GM23248 (cell line): Measurements from ENCODE around the gene CIPC. TPM values are rescaled to one million over a fixed set of nuclear protein-coding genes. Genes with fewer than 3 reads are reported as not detected.
A peak's percentile ranks its signal among the peaks of the same experiment; 100 is the strongest.

Experiments used
- DNase-seq: peaks from one replicate; pipeline ENCODE4 v3.0.0-alpha.2; 2015
- H2AFZ ChIP-seq: fragments of 200-600 bp; sonication (generic); 2 replicates; pipeline ENCODE4 v1.6.1; 2016; ENCODE audit warnings: antibody characterized with exemption
- H3F3A ChIP-seq: fragments of 200-600 bp; sonication (generic); 2 replicates; pipeline ENCODE4 v1.6.1; 2016; ENCODE audit warnings: mild to moderate bottlenecking, antibody characterized with exemption, mixed run types; ENCODE audit not compliant: insufficient read depth
- H3K27ac ChIP-seq: fragments of 200-600 bp; sonication (generic); 2 replicates; pipeline ENCODE4 v1.5.1; 2016; ENCODE audit warnings: mild to moderate bottlenecking
- H3K27me3 ChIP-seq: fragments of 200-600 bp; sonication (generic); replicated peaks from 2 replicates; pipeline ENCODE4 v1.6.1; 2016; ENCODE audit warnings: mild to moderate bottlenecking; ENCODE audit not compliant: insufficient read depth
- H3K36me3 ChIP-seq: fragments of 200-600 bp; sonication (generic); 2 replicates; pipeline ENCODE4 v1.6.1; 2016; ENCODE audit warnings: low read depth, mild to moderate bottlenecking
- H3K4me1 ChIP-seq: fragments of 200-600 bp; sonication (generic); 2 replicates; pipeline ENCODE4 v1.6.1; 2016; ENCODE audit warnings: mild to moderate bottlenecking; ENCODE audit not compliant: insufficient read depth
- H3K4me2 ChIP-seq: fragments of 200-600 bp; sonication (generic); one replicate; pipeline ENCODE4 v1.6.1; 2016; ENCODE audit warnings: mild to moderate bottlenecking; ENCODE audit not compliant: unreplicated experiment
- H3K4me3 ChIP-seq: fragments of 200-600 bp; sonication (generic); 2 replicates; pipeline ENCODE4 v1.5.1; 2016; ENCODE audit warnings: mild to moderate bottlenecking
- H3K79me2 ChIP-seq: fragments of 200-600 bp; sonication (generic); 2 replicates; pipeline ENCODE4 v1.6.1; 2016; ENCODE audit warnings: mild to moderate bottlenecking; ENCODE audit not compliant: insufficient read depth
- H3K9ac ChIP-seq: fragments of 200-600 bp; sonication (generic); 2 replicates; pipeline ENCODE4 v1.6.1; 2016; ENCODE audit warnings: mild to moderate bottlenecking
- H3K9me2 ChIP-seq: fragments of 200-600 bp; sonication (generic); 2 replicates; pipeline ENCODE4 v1.6.1; 2016; ENCODE audit warnings: mixed run types, mild to moderate bottlenecking, moderate library complexity; ENCODE audit not compliant: insufficient read depth
- H3K9me3 ChIP-seq: fragments of 200-600 bp; sonication (generic); one replicate; pipeline ENCODE4 v1.6.1; 2017; ENCODE audit warnings: low read depth
- H4K20me1 ChIP-seq: fragments of 200-600 bp; sonication (generic); 2 replicates; pipeline ENCODE4 v1.6.0; 2016; ENCODE audit not compliant: insufficient read depth
- EZH2 ChIP-seq: fragments of 200-600 bp; sonication (generic); IDR thresholded peaks from 2 replicates; pipeline ENCODE4 v1.6.1; 2018; ENCODE audit warnings: antibody characterized with exemption, mild to moderate bottlenecking; ENCODE audit not compliant: insufficient read depth, poor library complexity, severe bottlenecking
- EZH2phosphoT487 ChIP-seq: fragments of 200-600 bp; sonication (generic); IDR thresholded peaks from 2 replicates; pipeline ENCODE4 v1.6.1; 2018; ENCODE audit warnings: antibody characterized with exemption, moderate library complexity, mild to moderate bottlenecking, low read depth; ENCODE audit not compliant: insufficient read depth
- WGBS, 2 experiments: methylation state at CpG; one replicate each; pipeline ENCODE4 v1.1.6; 2015 to 2017; ENCODE audit warnings: low lambda C conversion rate in 2 of 2, low coverage in 1 of 2; ENCODE audit errors: missing lambda C conversion rate in 2 of 2; 5-methylcytosine and 5-hydroxymethylcytosine counted together
- in situ Hi-C: fragments of 300-500 bp; cut with MboI; formaldehyde crosslinking; loops from 2 replicates; pipeline ENCODE4 v1.15.0; 2020
- polyA plus RNA-seq: library from polyadenylated mRNA; unstranded; fragments of >200 nt; fragmentation: Nextera tagmentation; extraction: Ambion mirVana; gene quantifications from 2 replicates; pipeline ENCODE4 v1.2.1, GENCODE V29; 2016
- total RNA-seq: library from RNA; depleted of rRNA; stranded (reverse); fragments of >200 nt; shearing (Covaris generic); gene quantifications from 2 replicates; pipeline ENCODE4 v1.2.3, GENCODE V29; 2014

Gene CIPC
- total and polyA plus RNA-seq, 2 experiments from 2014 or later, result 5.5 to 10.8 TPM

- no peaks in the 10 kb centered on the region for H3F3A ChIP-seq
- H3K9ac ChIP-seq, result no peak within 1 kb of the TSS
- in situ Hi-C loops, result no loop called here
- H3K79me2 ChIP-seq, result no peaks in the 10 kb centered on the region
- peak within 1 kb of the TSS; percentile 50 for H3K4me3 ChIP-seq
- H4K20me1 ChIP-seq, result no peaks in the 10 kb centered on the region
- no peaks in the 10 kb centered on the region for H3K9me2 ChIP-seq
- peak within 1 kb of the TSS; percentile 48 for H3K4me2 ChIP-seq
- H3K9me3 ChIP-seq, result no peaks in the 10 kb centered on the region
- H3K4me1 ChIP-seq, result no peaks in the 10 kb centered on the region
- DNase-seq, result peak; percentile 56
- no peaks in the 10 kb centered on the region for H3K36me3 ChIP-seq
- 2% methylated on average over 63 to 66 of the region's 77 CpGs for WGBS, 2 experiments
- peak within 1 kb of the TSS; percentile 12; the same call in 1 of the 2 replicates for H2AFZ ChIP-seq
- TF ChIP-seq EZH2phosphoT487 (no peak), EZH2 (no peak)
- H3K27ac ChIP-seq, result no peak within 1 kb of the TSS
- H3K27me3 ChIP-seq, result peaks cover 91% of the 10 kb centered on the region
Measured at GRCh38 chr14:77141214-77142004, 43.4 kb downstream of the CIPC start, which contains the start of gene ZDHHC22. ZDHHC22 (minus strand) TSS chr14:77141791; CDS start chr14:77139738, 2,053 bp downstream.

- TF ChIP-seq EZH2phosphoT487 (no peak), EZH2 (no peak)
- Histone ChIP-seq H3K9ac (no peak overlapping the region), H3K9me3 (no peaks in the 10 kb centered on the region), H3K9me2 (no peaks in the 10 kb centered on the region), H3K27me3 (peaks cover 92% of the 10 kb centered on the region), H3K36me3 (no peaks in the 10 kb centered on the region), H4K20me1 (no peaks in the 10 kb centered on the region), H3K79me2 (no peaks in the 10 kb centered on the region), H3K4me2 (no peak overlapping the region), H2AFZ (no peak overlapping the region), H3K4me1 (no peaks in the 10 kb centered on the region), H3F3A (no peaks in the 10 kb centered on the region), H3K27ac (no peak overlapping the region), H3K4me3 (no peak overlapping the region)
- in situ Hi-C loops, result no loop called here
- WGBS, 2 experiments, result 13 to 17% methylated on average over 9 of the region's 9 CpGs
- DNase-seq, result no peak
Measured at GRCh38 chr14:77142005-77142800, 44.1 kb downstream of the CIPC start.

- Histone ChIP-seq H3K4me1 (no peaks in the 10 kb centered on the region), H3K4me2 (no peak overlapping the region), H3K79me2 (no peaks in the 10 kb centered on the region), H3K27ac (no peak overlapping the region), H3K4me3 (no peak overlapping the region), H3K9me2 (no peaks in the 10 kb centered on the region), H3K36me3 (no peaks in the 10 kb centered on the region), H4K20me1 (no peaks in the 10 kb centered on the region), H3F3A (no peaks in the 10 kb centered on the region), H3K9me3 (no peaks in the 10 kb centered on the region), H3K9ac (no peak overlapping the region), H2AFZ (no peak overlapping the region), H3K27me3 (peaks cover 91% of the 10 kb centered on the region)
- 0 to 1% methylated on average over 4 of the region's 4 CpGs for WGBS, 2 experiments
- in situ Hi-C loops, result no loop called here
- TF ChIP-seq EZH2 (no peak), EZH2phosphoT487 (no peak)
- no peak for DNase-seq
Measured at GRCh38 chr14:77143071-77143470, 45.0 kb downstream of the CIPC start.

- in situ Hi-C loops, result no loop called here
- no peaks in the 10 kb centered on the region for H3K9me3 ChIP-seq
- H3K79me2 ChIP-seq, result no peaks in the 10 kb centered on the region
- H3K36me3 ChIP-seq, result no peaks in the 10 kb centered on the region
- H3K4me3 ChIP-seq, result no peak overlapping the region
- no peak overlapping the region for H3K9ac ChIP-seq
- H4K20me1 ChIP-seq, result no peaks in the 10 kb centered on the region
- no peak overlapping the region for H3K27ac ChIP-seq
- WGBS, 2 experiments, result 21 to 26% methylated on average over 4 of the region's 4 CpGs
- no peak for TF ChIP-seq EZH2
- no peak for TF ChIP-seq EZH2phosphoT487
- no peaks in the 10 kb centered on the region for H3K4me1 ChIP-seq
- H3K9me2 ChIP-seq, result no peaks in the 10 kb centered on the region
- DNase-seq, result no peak
- H2AFZ ChIP-seq, result no peak overlapping the region
- no peaks in the 10 kb centered on the region for H3F3A ChIP-seq
- H3K27me3 ChIP-seq, result peaks cover 77% of the 10 kb centered on the region
- H3K4me2 ChIP-seq, result no peak overlapping the region
Measured at GRCh38 chr14:77144412-77145115, 46.5 kb downstream of the CIPC start.
